Loucy (cell line): Measurements from ENCODE around the gene CTNNBL1.

Experiments
- EZH2phosphoT487 ChIP-seq: fragments of 200-600 bp; IDR thresholded peaks from 2 replicates; pipeline ENCODE4 v1.6.1; 2018; ENCODE audit warnings: antibody characterized with exemption, mild to moderate bottlenecking, moderate library complexity, borderline replicate concordance
- TF ChIP-seq, protein P1 (sequence below): fragments of 200-600 bp; sonication (generic); conservative IDR thresholded peaks from 2 replicates; pipeline ENCODE4 v1.5.1; 2014; ENCODE audit warnings: mild to moderate bottlenecking, antibody characterized with exemption, low read length

DNA sequence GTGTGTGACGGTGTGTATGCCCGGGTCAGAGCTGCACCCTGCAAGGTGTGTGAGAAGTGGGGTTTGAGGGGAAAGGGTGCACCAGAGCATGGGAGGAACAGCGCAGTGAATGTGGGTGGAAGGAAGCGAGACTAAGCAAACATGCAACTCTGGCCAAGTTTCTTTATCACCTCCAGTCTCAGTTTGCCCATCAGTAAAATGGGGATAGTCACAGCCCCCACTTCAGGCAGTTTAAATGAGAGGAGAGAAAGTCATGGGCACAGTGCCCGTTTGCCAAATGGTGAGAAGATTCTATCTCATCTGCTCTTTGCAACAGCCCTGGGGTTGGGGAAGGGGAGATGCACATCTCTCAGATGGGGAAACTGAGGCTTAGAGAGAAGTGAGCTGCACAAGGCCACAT lies 196.3 kb downstream of the CTNNBL1 start:
- TF ChIP-seq, protein P1, sequence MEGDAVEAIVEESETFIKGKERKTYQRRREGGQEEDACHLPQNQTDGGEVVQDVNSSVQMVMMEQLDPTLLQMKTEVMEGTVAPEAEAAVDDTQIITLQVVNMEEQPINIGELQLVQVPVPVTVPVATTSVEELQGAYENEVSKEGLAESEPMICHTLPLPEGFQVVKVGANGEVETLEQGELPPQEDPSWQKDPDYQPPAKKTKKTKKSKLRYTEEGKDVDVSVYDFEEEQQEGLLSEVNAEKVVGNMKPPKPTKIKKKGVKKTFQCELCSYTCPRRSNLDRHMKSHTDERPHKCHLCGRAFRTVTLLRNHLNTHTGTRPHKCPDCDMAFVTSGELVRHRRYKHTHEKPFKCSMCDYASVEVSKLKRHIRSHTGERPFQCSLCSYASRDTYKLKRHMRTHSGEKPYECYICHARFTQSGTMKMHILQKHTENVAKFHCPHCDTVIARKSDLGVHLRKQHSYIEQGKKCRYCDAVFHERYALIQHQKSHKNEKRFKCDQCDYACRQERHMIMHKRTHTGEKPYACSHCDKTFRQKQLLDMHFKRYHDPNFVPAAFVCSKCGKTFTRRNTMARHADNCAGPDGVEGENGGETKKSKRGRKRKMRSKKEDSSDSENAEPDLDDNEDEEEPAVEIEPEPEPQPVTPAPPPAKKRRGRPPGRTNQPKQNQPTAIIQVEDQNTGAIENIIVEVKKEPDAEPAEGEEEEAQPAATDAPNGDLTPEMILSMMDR: no peak
- no peak for TF ChIP-seq EZH2phosphoT487
